G401 (cell line): ENCODE results near the gene AFG3L2. TPM values are rescaled to one million over a fixed set of nuclear protein-coding genes. Genes with fewer than 3 reads are reported as not detected.
A peak's percentile ranks its signal among the peaks of the same experiment; 100 is the strongest.

Source experiments
- DNase-seq: peaks from one replicate; pipeline ENCODE4 v3.0.0-alpha.2; 2015; ENCODE audit warnings: low spot score
- in situ Hi-C: cut with HindIII; loops from 2 replicates; pipeline ENCODE4 v1.10.0; 2016; ENCODE audit warnings: low sequenced_read_pairs, mixed read lengths
- total RNA-seq: library from RNA; depleted of rRNA; stranded (reverse); fragments of >200 nt; shearing (Covaris generic); gene quantifications from 2 replicates; pipeline ENCODE4 v1.2.3, GENCODE V29; 2014

Gene AFG3L2
- total RNA-seq, 1 experiment from 2014 or later: 107 TPM

GRCh38 chr18:12310762-12311161 lies 66.3 kb downstream of the AFG3L2 start:
- DNase-seq: no peak
- in situ Hi-C loops: no loop called here

- DNase-seq: no peak
- in situ Hi-C loops: no loop called here
These were observed 67.3 kb downstream of the AFG3L2 start for GRCh38 chr18:12309683-12310198.

- DNase-seq: no peak
- in situ Hi-C loops: no loop called here
These were observed 68.5 kb downstream of the AFG3L2 start for GRCh38 chr18:12308386-12309100.

GRCh38 chr18:12307701-12308385 lies 69.2 kb downstream of the AFG3L2 start, which contains the start of gene TUBB6:
Gene TUBB6 (plus strand): TSS chr18:12308241. CDS start chr18:12308293, 52 bp downstream.
- in situ Hi-C loops: no loop called here

GRCh38 chr18:12306752-12307700 lies 70.0 kb downstream of the AFG3L2 start:
- peak; percentile 14 for DNase-seq
- in situ Hi-C loops: no loop called here

More at GRCh38 chr18:12307701-12308385, 69.2 kb downstream of the AFG3L2 start, which contains the start of gene TUBB6:
- no peak for DNase-seq

- in situ Hi-C loops: no loop called here
- DNase-seq: no peak
These were observed 70.9 kb downstream of the AFG3L2 start for GRCh38 chr18:12305930-12306629.

- no peak for DNase-seq
- in situ Hi-C loops: no loop called here
These were observed 71.8 kb downstream of the AFG3L2 start for GRCh38 chr18:12305211-12305610.

- DNase-seq: no peak
- in situ Hi-C loops: no loop called here
These were observed 72.4 kb downstream of the AFG3L2 start for GRCh38 chr18:12304351-12305210.

- no peak for DNase-seq
- in situ Hi-C loops: no loop called here
These were observed 74.5 kb downstream of the AFG3L2 start for GRCh38 chr18:12302391-12303147.

- in situ Hi-C loops: no loop called here
- DNase-seq: no peak
These were observed 75.6 kb downstream of the AFG3L2 start for GRCh38 chr18:12301263-12302005.

- no peak for DNase-seq
- in situ Hi-C loops: no loop called here
These were observed 77.2 kb downstream of the AFG3L2 start for GRCh38 chr18:12299862-12300261.

- in situ Hi-C loops: no loop called here
- DNase-seq: no peak
These were observed 80.6 kb downstream of the AFG3L2 start for GRCh38 chr18:12296457-12296856.

- in situ Hi-C loops: no loop called here
These were observed 81.0 kb downstream of the AFG3L2 start for GRCh38 chr18:12296087-12296403.

GRCh38 chr18:12295389-12296086 lies 81.5 kb downstream of the AFG3L2 start:
- in situ Hi-C loops: no loop called here
- DNase-seq: no peak

More at GRCh38 chr18:12296087-12296403, 81.0 kb downstream of the AFG3L2 start:
- no peak for DNase-seq

GRCh38 chr18:12293831-12294230 lies 83.2 kb downstream of the AFG3L2 start:
- in situ Hi-C loops: no loop called here
- DNase-seq: no peak

- DNase-seq: no peak
- in situ Hi-C loops: no loop called here
These were observed 85.3 kb downstream of the AFG3L2 start for GRCh38 chr18:12291690-12292089.
